GM10266 (cell line): ENCODE data around the gene RAB42.
"Not testable (repeated sequence)": the region's sequence is repeated elsewhere in the genome, so short reads cannot be mapped to it uniquely, and the experiment has no call there.

Experiments
- DNase-seq: peaks from one replicate; pipeline ENCODE4 v3.0.0; 2012; ENCODE audit errors: extremely low spot score
- CTCF ChIP-seq: IDR thresholded peaks from 2 replicates; pipeline ENCODE4 v1.5.1; 2012; ENCODE audit warnings: mild to moderate bottlenecking, low read depth; ENCODE audit not compliant: control insufficient read depth, insufficient read depth; ENCODE audit errors: missing control alignments

RAB42 gene

GRCh38 chr1:28577738-28578536 lies 14.1 kb upstream of the RAB42 start:
- no peak for DNase-seq
- no peak for TF ChIP-seq CTCF

GRCh38 chr1:28578696-28579218 lies 13.3 kb upstream of the RAB42 start:
- no peak for DNase-seq
- TF ChIP-seq CTCF = no peak

- no peak for TF ChIP-seq CTCF
- no peak for DNase-seq
Observed at GRCh38 chr1:28579401-28579800, 12.7 kb upstream of the RAB42 start.

- TF ChIP-seq CTCF = peak; percentile 39
Observed at GRCh38 chr1:28580722-28581530, 11.1 kb upstream of the RAB42 start.

GRCh38 chr1:28581531-28582247 lies 10.4 kb upstream of the RAB42 start:
- peak; percentile 1 for TF ChIP-seq CTCF

More at GRCh38 chr1:28580722-28581530, 11.1 kb upstream of the RAB42 start:
- DNase-seq = peak; percentile 63

GRCh38 chr1:28582248-28582615 lies 9.8 kb upstream of the RAB42 start:
- DNase-seq = no peak
- TF ChIP-seq CTCF = no peak

More at GRCh38 chr1:28581531-28582247, 10.4 kb upstream of the RAB42 start:
- peak; percentile 95 for DNase-seq

- not testable (repeated sequence) for DNase-seq
Observed at GRCh38 chr1:28586585-28587391, 5.3 kb upstream of the RAB42 start.
